Activated CD4-positive, alpha-beta memory T cell treated with anti-CD3 and anti-CD28 coated beads for 36 hours (primary cell): ENCODE data around the gene PIM3. TPM values are rescaled to one million over a fixed set of nuclear protein-coding genes. Genes with fewer than 3 reads are reported as not detected.
A peak's percentile ranks its signal among the peaks of the same experiment; 100 is the strongest.

Source experiments
- CTCF ChIA-PET: fragments of 350-600 bp; sonication (Branson Sonifier 250); formaldehyde crosslinking; loops from one replicate; lab custom pipeline; 2021; ENCODE audit warnings: antibody characterized with exemption, inconsistent platforms; lab: Charles Lee
- POLR2A ChIA-PET: fragments of 350-600 bp; sonication (Branson Sonifier 250); formaldehyde crosslinking; loops from one replicate; lab custom pipeline; 2021; ENCODE audit warnings: antibody characterized with exemption; lab: Charles Lee
- DNase-seq: peaks from one replicate; pipeline ENCODE4 v3.0.0-alpha.2; 2020
- H3K27ac Mint-ChIP-seq: one replicate; pipeline ENCODE4 v1.8.0; 2021; ENCODE audit warnings: mixed read lengths
- H3K27me3 Mint-ChIP-seq: one replicate; pipeline ENCODE4 v1.8.0; 2021; ENCODE audit warnings: mixed read lengths
- H3K36me3 Mint-ChIP-seq: one replicate; pipeline ENCODE4 v1.8.0; 2021; ENCODE audit warnings: mixed read lengths
- H3K4me1 Mint-ChIP-seq: one replicate; pipeline ENCODE4 v1.8.0; 2021; ENCODE audit warnings: low read depth, mixed read lengths
- H3K4me3 Mint-ChIP-seq: one replicate; pipeline ENCODE4 v1.8.0; 2021; ENCODE audit warnings: mild to moderate bottlenecking, mixed read lengths
- H3K9me3 Mint-ChIP-seq: one replicate; pipeline ENCODE4 v1.8.0; 2021; ENCODE audit warnings: mixed read lengths
- intact Hi-C: fragments of 100-400 bp; cut with micrococcal nuclease; formaldehyde crosslinking; loops from one replicate; pipeline ENCODE4 v1.15.1; 2023
- total RNA-seq, 2 experiments: library from RNA; stranded (reverse); gene quantifications; one replicate each; pipeline ENCODE4 v1.2.3, GENCODE V29; 2021

The PIM3 gene
- total RNA-seq, 2 experiments from 2014 or later: 222 to 231 TPM

DNA sequence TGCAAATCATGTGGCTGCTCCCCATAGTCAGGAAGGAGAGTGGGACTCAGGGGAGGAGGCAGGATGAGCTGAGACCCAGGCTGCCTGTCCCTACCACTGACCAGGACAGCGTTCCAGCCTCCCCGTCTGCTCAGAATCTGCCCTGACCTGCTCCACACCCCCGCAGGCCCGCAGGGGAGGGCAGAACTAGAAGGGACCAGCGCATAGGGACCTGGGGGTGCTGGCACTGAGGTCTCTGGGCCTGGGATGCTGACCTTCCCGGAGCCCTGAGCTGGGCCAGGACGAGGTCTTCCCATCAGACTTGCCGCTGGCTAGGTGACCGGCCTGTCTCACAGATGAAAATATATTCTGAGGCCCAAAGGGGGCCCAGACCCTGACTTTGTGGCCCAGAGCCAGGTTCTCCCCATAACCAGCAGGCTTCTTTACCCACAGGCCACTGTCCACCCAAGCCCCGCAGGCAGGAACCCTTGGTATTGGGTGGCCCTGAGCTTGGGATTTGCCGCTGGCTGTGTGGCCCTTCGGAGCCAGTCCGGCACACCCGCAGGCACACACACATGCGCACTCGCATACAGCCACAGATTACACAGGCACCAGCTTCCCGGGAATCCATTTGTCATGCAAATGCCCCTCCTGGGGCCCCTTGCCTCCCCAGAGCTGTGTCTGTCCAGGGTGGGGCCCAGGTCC, 13.8 kb upstream of the PIM3 start:
- Mint-ChIP-seq H3K27me3 (no peaks in the 10 kb centered on the region), H3K27ac (peak overlapping the region; percentile 42), H3K36me3 (no peaks in the 10 kb centered on the region), H3K4me3 (no peak overlapping the region), H3K9me3 (no peaks in the 10 kb centered on the region), H3K4me1 (peaks cover 9% of the 10 kb centered on the region)
- POLR2A ChIA-PET: interaction anchor here (0.6 to 2.1 kb wide), 3 partner anchors 15 to 76 kb away, joined by 3 to 7 read pairs (median 4); no protein-coding TSS in a partner anchor
- CTCF ChIA-PET: interaction anchor here (0.9 kb wide), 1 partner anchor 84 kb away, joined by 3 read pairs; no protein-coding TSS in a partner anchor
- intact Hi-C loops: no loop called here
- DNase-seq: no peak

DNA sequence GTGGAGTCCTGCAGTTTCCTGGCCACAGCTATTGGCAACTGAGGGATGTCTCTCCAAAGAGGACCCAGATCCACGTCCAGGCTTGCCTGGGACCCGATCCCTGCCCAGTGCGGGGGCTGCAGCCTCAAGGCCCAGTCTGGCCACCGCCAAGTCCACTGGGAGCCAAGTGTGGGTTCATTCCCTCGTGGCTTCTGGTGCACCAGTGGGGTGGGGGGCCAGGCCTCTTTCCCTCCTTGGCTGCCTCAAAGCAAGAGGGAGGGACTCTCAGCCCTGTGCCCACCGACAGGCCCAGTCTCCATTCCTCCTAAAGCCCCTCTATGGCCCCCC, 13.3 kb upstream of the PIM3 start:
- H3K36me3 Mint-ChIP-seq: no peaks in the 10 kb centered on the region
- no peak overlapping the region for H3K4me3 Mint-ChIP-seq
- CTCF ChIA-PET: no interaction called here
- DNase-seq: no peak
- no peaks in the 10 kb centered on the region for H3K27me3 Mint-ChIP-seq
- no peaks in the 10 kb centered on the region for H3K9me3 Mint-ChIP-seq
- intact Hi-C loops: no loop called here
- no peak overlapping the region for H3K27ac Mint-ChIP-seq
- POLR2A ChIA-PET: interaction anchor here (1.7 to 2.1 kb wide), 2 partner anchors 15 to 20 kb away, joined by 4 to 7 read pairs; no protein-coding TSS in a partner anchor
- peaks cover 9% of the 10 kb centered on the region for H3K4me1 Mint-ChIP-seq

DNA sequence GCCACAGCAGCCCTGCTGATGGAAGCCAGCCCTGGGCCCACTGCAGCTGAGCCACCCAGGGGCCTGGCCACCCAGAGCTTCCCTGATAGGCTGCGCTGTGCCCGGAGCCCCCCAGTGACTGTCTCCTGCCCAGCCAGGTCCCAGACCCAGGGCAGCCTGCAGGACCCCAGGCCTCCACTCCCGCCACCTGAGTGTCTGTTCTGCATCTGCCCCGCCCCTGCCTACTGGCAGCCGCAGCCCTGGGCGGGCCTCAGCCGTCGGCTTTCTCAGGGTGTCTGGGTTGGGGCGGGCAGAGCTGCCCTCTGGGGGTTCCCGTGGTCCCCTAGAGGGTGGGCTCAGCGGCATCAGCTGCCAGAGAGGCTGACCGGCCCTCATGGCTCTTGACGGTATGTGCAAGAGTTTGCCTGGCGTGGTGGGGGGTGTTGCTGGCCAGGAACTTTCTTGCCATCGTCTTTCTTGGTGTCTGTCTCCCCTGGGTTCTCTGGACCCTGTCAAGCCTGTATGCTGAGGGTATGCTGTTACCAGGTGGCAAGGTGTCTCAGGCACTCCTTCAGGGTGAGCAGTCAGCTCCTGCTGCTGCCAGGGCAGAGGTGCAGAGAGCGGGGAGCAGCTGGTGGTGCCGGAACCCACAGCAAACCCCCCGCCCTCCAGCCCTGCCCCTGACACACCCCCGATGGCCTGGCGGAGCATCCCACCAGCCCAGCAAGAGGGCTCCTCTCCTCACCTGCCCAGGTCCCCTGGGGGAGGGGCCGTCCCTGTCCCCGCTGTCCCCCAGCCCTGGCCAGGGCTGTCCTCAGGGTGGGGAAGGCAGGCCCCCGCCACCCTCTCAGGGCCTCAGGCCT, 12.2 kb upstream of the PIM3 start:
- Mint-ChIP-seq H3K27me3 (no peaks in the 10 kb centered on the region), H3K4me3 (no peak overlapping the region), H3K36me3 (no peaks in the 10 kb centered on the region), H3K4me1 (peaks cover 9% of the 10 kb centered on the region), H3K27ac (no peak overlapping the region), H3K9me3 (no peaks in the 10 kb centered on the region)
- ChIA-PET POLR2A (interaction anchor here (1.7 to 2.1 kb wide), 2 partner anchors 14 to 19 kb away, joined by 4 to 7 read pairs; no protein-coding TSS in a partner anchor), CTCF (no interaction called here)
- DNase-seq: no peak
- intact Hi-C loops: no loop called here

DNA sequence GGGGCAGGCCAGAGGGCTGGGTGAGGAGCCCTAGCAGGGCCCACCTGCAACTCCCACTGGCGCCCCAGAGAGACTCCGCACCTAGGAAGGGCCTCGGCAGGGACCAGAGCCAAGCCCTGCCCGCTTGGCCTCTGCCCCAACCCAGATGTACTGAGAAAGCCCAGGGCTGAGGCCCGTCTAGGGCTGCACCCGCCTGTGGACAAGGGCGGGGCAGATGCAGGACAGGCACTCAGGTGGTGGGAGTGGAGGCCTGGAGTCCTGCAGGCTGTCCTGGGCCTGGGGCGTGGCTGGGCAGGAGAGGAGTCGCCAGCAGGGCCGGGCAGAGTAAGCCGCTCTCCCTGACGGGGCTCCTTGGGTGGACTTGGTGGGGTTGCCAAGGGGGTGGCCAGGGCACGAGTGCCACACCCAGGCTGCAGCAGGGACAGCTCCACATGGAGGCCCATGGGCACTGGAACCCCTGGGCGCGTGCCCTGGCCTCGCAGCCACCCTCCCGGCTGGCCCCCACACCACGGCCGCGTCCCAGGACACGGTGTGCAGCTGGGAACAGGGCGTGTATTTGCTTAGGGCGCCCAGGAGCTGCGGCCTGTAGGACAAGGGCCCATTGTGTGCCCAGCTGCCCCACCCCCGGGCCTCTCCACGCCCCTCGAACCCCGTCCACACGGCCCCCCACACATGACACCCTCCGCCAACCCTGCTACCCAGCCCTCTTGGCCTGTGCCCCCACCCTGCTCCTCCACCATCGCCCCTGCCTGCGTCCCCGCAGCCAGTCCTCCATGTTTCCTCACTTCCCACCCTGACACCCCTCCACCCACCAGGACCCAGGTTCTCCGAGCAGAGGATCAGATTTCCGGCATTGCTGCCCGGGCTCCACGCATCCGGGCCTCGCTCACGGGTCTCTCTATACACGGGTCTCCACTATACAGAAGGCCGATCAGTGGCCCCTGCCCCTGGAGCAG, 11.3 kb upstream of the PIM3 start:
- POLR2A ChIA-PET: no interaction called here
- no peaks in the 10 kb centered on the region for H3K36me3 Mint-ChIP-seq
- no peak overlapping the region for H3K4me3 Mint-ChIP-seq
- H3K9me3 Mint-ChIP-seq: no peaks in the 10 kb centered on the region
- no peak for DNase-seq
- CTCF ChIA-PET: no interaction called here
- H3K27ac Mint-ChIP-seq: no peak overlapping the region
- intact Hi-C loops: no loop called here
- no peaks in the 10 kb centered on the region for H3K27me3 Mint-ChIP-seq
- H3K4me1 Mint-ChIP-seq: peaks cover 9% of the 10 kb centered on the region

DNA sequence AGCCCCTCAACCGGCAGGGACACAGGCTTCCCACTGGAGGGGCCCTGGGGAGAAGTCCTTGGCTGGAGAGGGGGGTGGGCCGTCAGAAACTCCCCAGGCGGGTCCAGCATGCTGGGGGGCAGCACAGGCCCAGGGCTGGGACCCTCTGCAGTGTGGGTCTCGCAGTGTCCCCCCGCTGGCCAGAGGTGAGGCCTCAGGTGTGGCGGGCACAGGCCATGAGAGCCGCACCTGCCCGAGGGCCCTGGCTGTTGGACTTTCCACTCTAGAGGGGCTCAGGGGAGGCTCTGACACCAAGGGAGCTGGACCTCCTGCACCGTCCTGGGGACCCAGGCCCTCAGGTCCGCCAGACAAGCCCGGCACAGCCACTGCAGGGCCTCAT, 10.7 kb upstream of the PIM3 start:
- H3K9me3 Mint-ChIP-seq: no peaks in the 10 kb centered on the region
- no peaks in the 10 kb centered on the region for H3K36me3 Mint-ChIP-seq
- CTCF ChIA-PET: no interaction called here
- no peaks in the 10 kb centered on the region for H3K27me3 Mint-ChIP-seq
- no peak overlapping the region for H3K4me3 Mint-ChIP-seq
- H3K27ac Mint-ChIP-seq: no peak overlapping the region
- no peak for DNase-seq
- intact Hi-C loops: no loop called here
- H3K4me1 Mint-ChIP-seq: peaks cover 9% of the 10 kb centered on the region
- POLR2A ChIA-PET: no interaction called here

DNA sequence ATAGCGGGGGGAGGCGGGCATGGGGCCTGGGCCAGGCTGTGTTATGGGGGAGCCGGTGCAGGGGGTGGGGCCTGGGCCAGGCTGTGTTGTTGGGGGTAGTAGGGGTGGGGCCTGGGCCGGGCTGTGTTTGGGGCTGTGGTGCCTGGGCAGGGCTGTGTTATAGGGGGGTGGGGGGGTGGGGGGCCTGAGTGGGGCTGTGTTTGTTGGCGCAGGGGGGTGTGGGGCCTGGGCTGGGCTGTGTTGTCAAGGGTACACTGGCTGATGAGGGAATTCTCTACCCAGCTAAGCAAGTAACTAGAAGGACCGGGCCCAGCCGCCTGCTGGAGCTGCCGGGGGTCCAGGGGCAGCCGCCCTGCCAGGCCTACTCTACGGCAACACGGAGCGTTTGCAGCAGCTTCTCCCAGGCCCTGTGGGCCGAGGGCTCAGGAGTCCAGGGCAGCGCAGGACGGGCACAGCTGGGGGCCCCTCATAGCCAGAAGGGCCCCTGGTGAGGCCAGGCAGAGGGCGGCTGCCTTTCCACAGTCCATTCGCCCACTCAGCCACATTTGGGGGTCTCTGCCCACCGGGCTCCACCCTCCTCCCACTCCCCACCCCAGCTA, 10.1 kb upstream of the PIM3 start:
- intact Hi-C loops: no loop called here
- Mint-ChIP-seq H3K4me1 (peaks cover 9% of the 10 kb centered on the region), H3K36me3 (no peaks in the 10 kb centered on the region), H3K4me3 (no peak overlapping the region), H3K27ac (no peak overlapping the region), H3K27me3 (no peaks in the 10 kb centered on the region), H3K9me3 (no peaks in the 10 kb centered on the region)
- ChIA-PET CTCF (no interaction called here), POLR2A (no interaction called here)
- DNase-seq: no peak

DNA sequence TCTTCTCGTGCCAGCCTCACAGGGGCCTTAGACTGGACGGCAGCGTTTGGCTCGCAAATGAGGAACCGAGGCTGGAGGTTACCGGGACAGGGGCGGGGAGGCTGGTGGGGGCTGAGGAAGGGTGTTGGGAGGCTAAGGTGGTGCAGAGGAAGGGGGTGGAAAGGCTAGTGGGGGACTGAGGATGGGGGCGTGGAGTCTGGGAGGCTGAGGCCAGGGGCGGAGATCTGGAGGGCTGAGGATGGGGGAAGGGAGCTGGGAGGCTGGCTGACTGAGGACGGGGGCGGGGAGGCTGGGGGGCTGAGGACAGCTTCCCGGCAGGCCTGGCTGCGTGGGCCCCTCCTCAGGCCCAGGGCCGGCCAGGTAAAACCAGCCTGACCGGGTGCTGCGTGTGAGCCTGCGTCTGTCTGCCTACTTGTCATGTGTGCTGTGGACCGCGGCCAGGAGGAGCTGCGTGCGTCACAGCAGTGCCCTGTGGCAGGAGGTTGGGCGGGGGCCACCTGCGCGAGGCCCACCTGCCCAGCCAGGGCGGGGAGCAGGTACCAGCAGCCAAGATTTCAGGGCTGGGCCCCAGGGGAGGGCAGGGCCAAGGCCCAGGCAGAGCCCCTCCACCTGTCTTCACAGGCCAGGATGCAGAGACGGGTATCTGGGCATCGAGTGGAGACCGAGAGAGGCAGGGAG, 9.4 kb upstream of the PIM3 start:
- CTCF ChIA-PET: no interaction called here
- intact Hi-C loops: no loop called here
- POLR2A ChIA-PET: no interaction called here
- H3K4me1 Mint-ChIP-seq: peaks cover 5% of the 10 kb centered on the region
- H3K36me3 Mint-ChIP-seq: no peaks in the 10 kb centered on the region
- H3K9me3 Mint-ChIP-seq: no peaks in the 10 kb centered on the region
- no peak for DNase-seq
- H3K27ac Mint-ChIP-seq: no peak overlapping the region
- H3K4me3 Mint-ChIP-seq: no peak overlapping the region
- no peaks in the 10 kb centered on the region for H3K27me3 Mint-ChIP-seq

DNA sequence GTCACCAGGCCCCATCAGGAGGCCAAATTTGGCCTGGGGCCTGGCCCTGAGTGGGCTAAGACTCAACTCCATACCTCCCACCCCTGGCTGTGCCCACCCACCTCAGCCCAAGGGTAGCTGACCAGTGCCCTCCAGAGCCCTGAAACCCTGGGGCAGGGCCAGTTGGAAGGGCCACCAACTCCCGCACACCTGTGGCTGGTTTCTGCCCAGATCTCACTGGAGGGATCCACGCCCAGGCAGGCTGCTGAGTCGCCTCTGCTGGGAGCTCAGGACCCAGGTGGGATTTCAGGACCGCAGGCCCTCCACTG, 8.9 kb upstream of the PIM3 start:
- DNase-seq: no peak
- POLR2A ChIA-PET: no interaction called here
- peaks cover 1% of the 10 kb centered on the region for H3K4me1 Mint-ChIP-seq
- H3K36me3 Mint-ChIP-seq: no peaks in the 10 kb centered on the region
- intact Hi-C loops: no loop called here
- no peaks in the 10 kb centered on the region for H3K27me3 Mint-ChIP-seq
- CTCF ChIA-PET: no interaction called here
- no peak overlapping the region for H3K27ac Mint-ChIP-seq
- no peak overlapping the region for H3K4me3 Mint-ChIP-seq
- no peaks in the 10 kb centered on the region for H3K9me3 Mint-ChIP-seq

DNA sequence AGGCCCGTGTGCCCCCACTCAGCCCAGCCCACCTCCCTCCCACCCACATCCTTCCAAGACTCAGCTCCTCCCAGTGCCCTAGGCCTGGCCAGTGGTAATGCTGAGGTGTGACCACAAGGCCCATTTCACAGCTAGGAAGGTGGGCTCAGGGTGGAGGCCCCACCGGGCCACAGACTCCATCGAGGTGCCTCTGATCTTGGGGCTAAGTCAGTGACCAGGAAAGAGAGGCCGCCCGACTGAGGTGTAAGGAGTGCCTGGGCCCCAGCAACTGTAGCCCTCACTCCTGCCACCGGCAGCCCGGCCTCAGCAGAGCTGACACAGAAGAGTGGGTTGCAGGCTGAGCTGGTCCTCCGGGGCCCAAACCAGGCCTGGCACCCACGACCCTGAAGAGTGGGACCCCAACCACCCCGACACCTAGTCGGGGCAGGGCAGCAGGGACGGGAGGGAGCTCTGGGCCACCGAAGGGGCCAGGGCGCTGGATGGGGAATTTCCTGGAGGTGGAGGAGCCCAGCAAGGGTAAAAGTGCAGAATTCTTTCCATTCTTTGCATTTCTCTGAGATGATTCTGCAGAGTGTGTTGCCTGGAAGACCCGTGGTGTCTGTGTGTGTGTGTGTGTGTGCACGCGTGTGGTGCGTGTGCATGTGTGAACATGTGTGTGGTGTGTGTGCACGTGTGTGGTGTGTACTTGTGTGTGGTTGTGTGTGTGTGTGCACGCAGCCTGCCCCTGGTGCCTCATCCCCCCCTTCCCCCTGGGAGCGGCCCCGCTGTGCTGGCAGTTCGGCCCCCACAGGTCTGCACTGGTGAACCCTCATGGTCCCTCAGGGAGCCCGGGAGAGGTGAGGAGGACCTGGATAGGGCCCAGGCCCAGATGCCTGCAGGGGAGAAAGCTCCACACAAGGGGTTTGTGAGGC, 8.3 kb upstream of the PIM3 start:
- CTCF ChIA-PET: no interaction called here
- POLR2A ChIA-PET: no interaction called here
- Mint-ChIP-seq H3K36me3 (no peaks in the 10 kb centered on the region), H3K4me1 (no peaks in the 10 kb centered on the region), H3K4me3 (no peak overlapping the region), H3K9me3 (no peaks in the 10 kb centered on the region), H3K27ac (no peak overlapping the region), H3K27me3 (no peaks in the 10 kb centered on the region)
- DNase-seq: no peak
- intact Hi-C loops: no loop called here

DNA sequence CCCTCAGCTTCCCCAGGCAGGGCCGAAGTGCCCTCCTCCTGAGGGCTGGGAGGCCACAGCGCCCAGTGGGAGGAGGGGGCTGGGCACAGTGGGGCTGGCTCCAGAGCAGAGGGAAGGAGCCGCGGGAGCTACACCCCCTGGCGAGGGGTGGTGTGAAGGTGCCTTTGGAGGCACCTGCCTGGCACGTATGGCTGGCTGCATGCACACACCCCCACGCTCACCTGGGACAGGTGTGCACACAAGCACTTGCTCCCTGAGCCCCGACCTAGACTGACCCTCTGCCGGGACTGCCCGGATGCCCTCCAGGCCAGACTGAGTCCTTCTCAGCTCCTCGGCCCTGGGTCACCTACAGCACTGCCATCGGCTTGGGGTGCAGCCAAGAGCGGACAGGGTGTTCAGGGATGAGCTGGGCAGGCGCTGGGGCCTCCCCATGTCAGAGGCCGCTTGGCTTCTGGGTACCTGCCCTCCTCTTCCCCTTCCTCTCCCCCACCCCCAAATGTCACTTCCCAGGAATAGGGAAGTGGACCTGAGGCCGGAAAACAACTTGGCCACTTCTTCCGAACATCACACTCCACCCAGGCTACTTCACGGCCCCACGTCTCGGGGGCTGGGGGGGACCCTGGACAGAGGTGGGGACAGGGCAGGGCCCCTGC, 7.4 kb upstream of the PIM3 start:
- intact Hi-C loops: no loop called here
- DNase-seq: no peak
- Mint-ChIP-seq H3K4me1 (no peaks in the 10 kb centered on the region), H3K36me3 (no peaks in the 10 kb centered on the region), H3K27me3 (no peaks in the 10 kb centered on the region), H3K27ac (no peak overlapping the region), H3K9me3 (no peaks in the 10 kb centered on the region), H3K4me3 (no peak overlapping the region)
- POLR2A ChIA-PET: no interaction called here
- CTCF ChIA-PET: no interaction called here
